Stimulated activated CD4-positive, alpha-beta T cell treated with anti-CD3 and anti-CD28 coated beads, Interleukin-4, amount 100 ng/mL, for 1 hour (primary cell): ENCODE data around the gene SLC8A3.

Experiments used
- DNase-seq: peaks from one replicate; pipeline ENCODE4 v3.0.0-alpha.2; 2020

Gene SLC8A3

DNA sequence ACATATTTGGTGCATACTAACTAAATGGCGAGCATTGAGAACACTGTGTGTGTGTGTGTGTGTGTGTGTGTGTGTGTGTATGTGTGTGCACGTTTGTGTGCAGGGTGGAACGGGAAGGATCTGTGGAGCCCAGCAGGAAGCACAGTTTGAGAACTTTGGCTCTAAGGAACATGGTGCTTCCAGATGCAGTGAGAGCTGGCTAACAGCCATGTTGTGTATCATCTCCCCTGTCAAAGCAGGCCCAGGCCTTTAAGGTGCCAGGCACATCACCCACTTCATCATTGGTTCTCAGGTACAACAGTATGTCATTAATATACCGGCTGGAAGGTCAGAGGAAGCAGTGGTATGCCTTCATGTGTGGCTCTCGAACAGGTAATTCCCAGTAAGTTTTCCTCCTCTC, 72.5 kb downstream of the SLC8A3 start:
- no peak for DNase-seq

- DNase-seq, result no peak
Observed at GRCh38 chr14:70114621-70115156, 74.1 kb downstream of the SLC8A3 start.

DNA sequence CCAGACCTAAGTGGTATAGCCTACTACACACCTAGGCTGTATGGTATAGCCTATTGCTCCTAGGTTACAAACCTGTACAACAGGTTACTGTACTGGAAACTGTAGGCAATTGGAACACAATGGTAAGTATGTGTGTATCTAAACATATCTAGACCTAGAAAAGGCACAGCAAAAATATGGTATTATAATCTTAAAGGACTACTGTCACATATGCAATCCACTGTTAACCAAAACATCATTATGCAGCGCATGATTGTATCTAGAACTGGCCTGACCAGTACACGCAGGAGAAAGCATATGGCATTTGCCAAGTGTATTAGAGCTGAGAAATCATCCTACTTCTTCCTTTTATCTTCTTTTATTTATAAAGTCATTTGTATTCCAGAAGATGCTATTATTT, 75.5 kb downstream of the SLC8A3 start:
- DNase-seq, result no peak

DNA sequence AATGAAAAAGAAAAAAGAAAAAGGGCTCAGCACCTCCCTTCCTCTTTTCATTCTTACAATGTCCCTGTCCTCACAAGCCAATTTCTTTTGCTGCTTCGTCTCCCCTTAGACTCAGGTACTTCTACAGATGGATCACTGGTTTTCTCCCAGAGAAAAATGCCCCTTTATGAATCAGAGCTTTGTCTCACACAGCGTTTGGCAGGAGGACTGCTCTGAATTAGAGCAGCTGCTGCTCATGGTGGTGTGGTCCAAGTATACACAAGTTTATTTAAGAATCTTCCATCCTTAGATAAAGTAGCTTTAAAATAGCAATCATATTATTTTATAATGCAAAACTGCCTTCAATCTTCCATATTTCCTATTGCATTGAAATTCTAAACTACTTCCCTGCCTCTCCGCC, 80.3 kb downstream of the SLC8A3 start:
- DNase-seq, result no peak

GRCh38 chr14:70107309-70107708, 81.4 kb downstream of the SLC8A3 start:
- DNase-seq, result no peak

- no peak for DNase-seq
Observed at GRCh38 chr14:70100071-70100470, 88.7 kb downstream of the SLC8A3 start.

GRCh38 chr14:70098250-70098809, 90.4 kb downstream of the SLC8A3 start:
- no peak for DNase-seq

GRCh38 chr14:70097576-70098249, 91.0 kb downstream of the SLC8A3 start:
- no peak for DNase-seq

GRCh38 chr14:70096866-70097265, 91.9 kb downstream of the SLC8A3 start:
- DNase-seq, result no peak

- no peak for DNase-seq
Observed at GRCh38 chr14:70094631-70095030, 94.1 kb downstream of the SLC8A3 start.

GRCh38 chr14:70094106-70094505, 94.6 kb downstream of the SLC8A3 start:
- DNase-seq, result no peak

DNA sequence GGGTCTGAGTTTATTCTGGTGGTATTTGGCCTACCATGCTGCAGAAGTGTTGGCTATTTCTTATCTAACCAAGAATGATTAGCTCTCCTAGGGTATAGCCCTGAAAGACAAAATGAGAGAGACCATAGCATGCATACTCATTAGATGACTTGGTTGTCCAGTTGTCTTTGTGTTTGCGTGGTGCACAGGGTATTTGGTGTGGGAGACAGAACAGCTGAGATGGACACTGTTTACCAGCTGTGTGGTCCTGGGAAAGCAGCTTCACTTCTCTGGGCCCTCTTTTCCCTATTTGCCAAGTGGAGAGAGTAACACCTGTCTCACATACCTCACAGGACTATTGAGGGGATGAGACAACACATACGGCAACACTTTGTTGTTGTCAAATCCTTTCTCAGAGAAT, 95.6 kb downstream of the SLC8A3 start:
- no peak for DNase-seq

- no peak for DNase-seq
Observed at GRCh38 chr14:70087380-70087697, 101.4 kb downstream of the SLC8A3 start.

GRCh38 chr14:70086685-70087379, 101.9 kb downstream of the SLC8A3 start:
- DNase-seq, result no peak

DNA sequence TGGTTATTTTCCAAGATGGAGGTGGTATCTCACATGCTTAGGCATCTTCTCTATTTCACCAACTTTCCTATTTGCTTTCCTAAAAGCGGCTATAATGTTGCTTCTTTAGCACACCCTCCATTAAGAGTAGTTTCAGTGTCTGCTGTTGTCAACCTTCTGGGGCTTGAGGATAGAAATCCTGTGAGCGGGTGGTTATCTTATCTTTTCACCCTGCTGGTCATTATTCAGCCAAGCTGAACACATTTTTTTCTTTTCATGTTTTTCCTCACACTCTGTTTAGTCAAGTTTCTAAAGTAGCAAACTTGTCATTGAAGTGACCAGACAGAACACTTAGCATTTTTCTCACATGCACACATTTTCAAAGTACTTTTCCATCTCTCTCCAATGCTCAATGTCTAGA, 104.5 kb downstream of the SLC8A3 start:
- no peak for DNase-seq

- DNase-seq, result no peak
Observed at GRCh38 chr14:70082394-70082793, 106.4 kb downstream of the SLC8A3 start.

GRCh38 chr14:70080076-70080475, 108.7 kb downstream of the SLC8A3 start:
- DNase-seq, result no peak

- DNase-seq, result no peak
Observed at GRCh38 chr14:70078329-70078728, 110.4 kb downstream of the SLC8A3 start.

DNA sequence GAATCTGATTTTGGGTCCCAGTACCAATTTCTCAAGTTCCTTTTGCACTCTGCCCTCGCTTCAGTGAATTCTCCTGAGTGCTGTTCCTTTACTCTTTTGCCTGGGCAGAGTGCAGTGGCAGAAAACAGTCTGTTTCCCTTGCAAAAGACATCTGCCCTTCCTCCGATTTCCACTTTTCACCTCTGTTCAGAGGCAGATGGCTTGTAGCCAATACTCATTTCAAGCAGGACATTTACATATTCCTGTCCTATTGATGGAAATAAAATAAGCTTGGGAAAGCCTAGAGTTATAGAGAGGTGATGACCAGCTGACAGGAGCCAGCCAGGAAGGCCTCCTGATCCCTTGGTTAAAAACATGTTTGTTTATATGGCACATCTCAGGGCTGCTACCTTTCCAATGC, 111.0 kb downstream of the SLC8A3 start:
- DNase-seq, result no peak

GRCh38 chr14:70077005-70077404, 111.7 kb downstream of the SLC8A3 start:
- no peak for DNase-seq

DNA sequence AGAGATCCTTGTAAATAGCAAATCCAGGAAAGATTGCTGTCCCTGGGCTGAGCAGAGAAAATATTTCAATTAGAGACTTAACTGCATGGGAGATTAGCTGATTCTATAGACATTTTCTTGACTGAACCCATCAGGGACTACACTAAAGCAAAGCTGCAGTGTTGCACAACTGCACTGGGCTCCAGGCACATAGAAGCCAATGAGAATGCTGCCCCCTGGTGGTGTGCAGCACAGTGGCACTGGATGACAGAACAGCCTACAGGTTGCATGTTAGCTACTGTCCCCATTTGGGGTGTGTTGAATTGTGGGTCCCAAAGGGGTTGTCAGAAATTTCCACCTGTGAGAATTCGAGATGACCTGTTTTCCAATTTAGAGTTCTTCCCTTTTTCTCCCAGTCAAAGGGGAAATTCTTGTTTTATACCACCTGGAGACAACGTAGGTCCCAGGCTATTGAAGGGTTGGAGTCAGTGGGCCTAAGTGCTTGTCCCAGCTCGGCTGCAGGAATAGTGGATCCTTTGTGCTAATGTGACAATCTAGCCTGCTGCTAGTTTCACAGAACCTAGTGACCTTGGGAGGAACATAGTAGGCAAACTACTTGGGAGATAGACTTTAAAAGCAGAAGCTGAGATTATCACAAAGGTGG, 114.7 kb downstream of the SLC8A3 start:
- peak; percentile 42 for DNase-seq

DNA sequence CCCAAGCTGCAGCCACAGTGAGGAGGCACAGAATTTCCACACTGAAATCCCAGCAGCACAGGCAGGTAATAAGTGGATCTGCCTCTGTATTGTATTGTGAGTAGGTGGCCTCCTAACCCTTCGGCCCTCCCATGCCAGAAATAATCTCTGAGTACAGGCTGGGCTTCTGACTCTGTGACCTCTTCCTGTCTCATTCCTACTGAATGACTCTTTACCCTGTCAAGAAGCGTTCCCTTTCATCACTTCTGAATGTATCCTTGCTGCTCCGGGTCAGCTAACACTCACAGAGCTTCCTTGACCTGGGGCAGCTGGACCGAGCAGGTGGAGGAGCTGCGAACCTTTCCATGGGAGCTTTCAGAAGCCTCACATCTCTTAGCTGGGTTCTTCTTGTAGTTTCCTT, 119.6 kb downstream of the SLC8A3 start:
- no peak for DNase-seq

- no peak for DNase-seq
Observed at GRCh38 chr14:70067810-70068209, 120.9 kb downstream of the SLC8A3 start.
